ENCODE data around the gene C14orf39.
"Not testable (repeated sequence)": the region's sequence is repeated elsewhere in the genome, so short reads cannot be mapped to it uniquely, and the experiment has no call there.

Gene C14orf39

DNA sequence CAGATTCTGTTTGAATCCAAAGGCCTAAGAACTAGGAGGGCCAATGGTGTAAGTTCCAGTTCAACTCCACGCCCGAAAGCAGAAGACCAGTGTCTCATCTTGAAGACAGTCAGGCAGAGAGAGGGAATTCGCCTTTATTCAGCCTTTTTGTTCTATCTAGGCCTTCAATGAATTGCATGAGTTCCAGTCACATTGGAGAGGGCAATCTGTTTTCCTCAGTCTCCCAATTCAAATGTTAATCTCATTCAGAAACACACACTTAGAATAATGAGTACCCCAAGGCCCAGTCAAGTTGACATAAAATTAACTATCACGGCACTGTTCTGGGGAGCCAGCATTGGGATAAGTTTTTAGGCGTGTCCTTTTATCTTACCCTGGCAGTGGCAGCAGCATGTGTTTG, 65.8 kb downstream of the C14orf39 start:
- TF ChIP-seq, protein P1, sequence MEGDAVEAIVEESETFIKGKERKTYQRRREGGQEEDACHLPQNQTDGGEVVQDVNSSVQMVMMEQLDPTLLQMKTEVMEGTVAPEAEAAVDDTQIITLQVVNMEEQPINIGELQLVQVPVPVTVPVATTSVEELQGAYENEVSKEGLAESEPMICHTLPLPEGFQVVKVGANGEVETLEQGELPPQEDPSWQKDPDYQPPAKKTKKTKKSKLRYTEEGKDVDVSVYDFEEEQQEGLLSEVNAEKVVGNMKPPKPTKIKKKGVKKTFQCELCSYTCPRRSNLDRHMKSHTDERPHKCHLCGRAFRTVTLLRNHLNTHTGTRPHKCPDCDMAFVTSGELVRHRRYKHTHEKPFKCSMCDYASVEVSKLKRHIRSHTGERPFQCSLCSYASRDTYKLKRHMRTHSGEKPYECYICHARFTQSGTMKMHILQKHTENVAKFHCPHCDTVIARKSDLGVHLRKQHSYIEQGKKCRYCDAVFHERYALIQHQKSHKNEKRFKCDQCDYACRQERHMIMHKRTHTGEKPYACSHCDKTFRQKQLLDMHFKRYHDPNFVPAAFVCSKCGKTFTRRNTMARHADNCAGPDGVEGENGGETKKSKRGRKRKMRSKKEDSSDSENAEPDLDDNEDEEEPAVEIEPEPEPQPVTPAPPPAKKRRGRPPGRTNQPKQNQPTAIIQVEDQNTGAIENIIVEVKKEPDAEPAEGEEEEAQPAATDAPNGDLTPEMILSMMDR (conservative IDR thresholded peaks at IDR 0.05; ENCODE audit: low read depth, low read length), result no peak
- no peak overlapping the region for H3K9ac ChIP-seq
- no peaks in the 10 kb centered on the region for H3K27me3 ChIP-seq (ENCODE audit: insufficient read depth, low read depth)
- H3K36me3 ChIP-seq (ENCODE audit: insufficient read depth), result no peaks in the 10 kb centered on the region
- no peak overlapping the region for H3K4me3 ChIP-seq (IDR thresholded peaks at IDR 0.05; ENCODE audit: insufficient read depth, low read depth, low read length)
- no peak overlapping the region for H3K4me2 ChIP-seq
- H3K4me1 ChIP-seq (ENCODE audit: low read depth, poor library complexity, severe bottlenecking), result no peaks in the 10 kb centered on the region
- H3K79me2 ChIP-seq (ENCODE audit: insufficient read depth, low read depth), result no peaks in the 10 kb centered on the region
- H3K27ac ChIP-seq, result no peak overlapping the region
- no peaks in the 10 kb centered on the region for H4K20me1 ChIP-seq (ENCODE audit: insufficient read depth)
- no peak overlapping the region for H2AFZ ChIP-seq (ENCODE audit: low read depth)

DNA sequence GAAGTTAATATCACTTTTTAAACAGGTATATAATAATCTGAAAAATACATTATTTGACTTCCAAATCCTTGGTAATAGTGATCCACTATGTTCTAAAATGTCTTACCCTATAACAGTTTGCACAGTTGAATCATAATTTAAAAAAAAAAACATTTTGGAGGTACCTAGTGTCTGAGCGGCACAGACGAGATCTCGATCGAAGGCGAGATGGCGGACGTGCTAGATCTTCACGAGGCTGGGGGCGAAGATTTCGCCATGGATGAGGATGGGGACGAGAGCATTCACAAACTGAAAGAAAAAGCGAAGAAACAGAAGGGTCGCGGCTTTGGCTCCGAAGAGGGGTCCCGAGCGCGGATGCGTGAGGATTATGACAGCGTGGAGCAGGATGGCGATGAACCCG, 88.3 kb downstream of the C14orf39 start:
- not testable (repeated sequence) for H2AFZ ChIP-seq (ENCODE audit: low read depth); H3K79me2 ChIP-seq (ENCODE audit: insufficient read depth, low read depth); H3K27me3 ChIP-seq (ENCODE audit: insufficient read depth, low read depth); H4K20me1 ChIP-seq (ENCODE audit: insufficient read depth); H3K4me2 ChIP-seq; H3K36me3 ChIP-seq (ENCODE audit: insufficient read depth); H3K4me1 ChIP-seq (ENCODE audit: low read depth, poor library complexity, severe bottlenecking); H3K9ac ChIP-seq; H3K4me3 ChIP-seq (IDR thresholded peaks at IDR 0.05; ENCODE audit: insufficient read depth, low read depth, low read length); H3K27ac ChIP-seq

DNA sequence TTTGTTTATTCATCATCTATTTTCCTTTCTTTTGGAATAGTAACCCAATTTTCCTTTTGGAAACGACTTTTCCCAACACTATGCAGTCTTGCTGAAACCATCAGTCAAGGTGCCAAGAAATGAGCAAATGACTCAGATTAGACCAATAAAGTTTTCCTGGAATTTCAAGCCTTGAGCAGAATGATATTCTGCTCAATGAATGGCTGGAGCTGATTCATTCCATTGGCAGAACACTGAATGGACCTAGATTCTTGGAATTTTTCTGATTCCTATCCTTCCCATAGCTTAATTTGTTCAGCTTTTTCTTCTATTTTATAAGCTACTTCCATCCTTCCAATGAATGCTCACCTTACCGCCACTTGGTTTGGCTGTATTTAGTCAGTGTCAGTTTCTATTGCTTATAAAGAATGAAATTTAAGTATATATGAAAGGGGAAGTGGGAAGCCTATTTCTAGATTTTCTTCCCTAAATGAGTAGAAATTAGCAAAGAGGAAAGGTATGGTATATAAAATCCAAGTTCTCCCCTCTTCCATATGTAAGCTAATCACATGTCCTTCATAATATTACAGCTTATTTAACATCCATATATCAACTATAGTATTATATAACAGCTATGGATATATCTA, 89.0 kb downstream of the C14orf39 start:
- Histone ChIP-seq H3K4me1 (ENCODE audit: low read depth, poor library complexity, severe bottlenecking) (no peaks in the 10 kb centered on the region), H3K4me3 (IDR thresholded peaks at IDR 0.05; ENCODE audit: insufficient read depth, low read depth, low read length) (no peak overlapping the region), H3K4me2 (no peak overlapping the region), H4K20me1 (ENCODE audit: insufficient read depth) (no peaks in the 10 kb centered on the region), H3K27me3 (ENCODE audit: insufficient read depth, low read depth) (no peaks in the 10 kb centered on the region), H3K79me2 (ENCODE audit: insufficient read depth, low read depth) (no peaks in the 10 kb centered on the region), H3K36me3 (ENCODE audit: insufficient read depth) (no peaks in the 10 kb centered on the region), H3K27ac (no peak overlapping the region), H2AFZ (ENCODE audit: low read depth) (no peak overlapping the region), H3K9ac (no peak overlapping the region)
- TF ChIP-seq, protein P1 (conservative IDR thresholded peaks at IDR 0.05; ENCODE audit: low read depth, low read length), result no peak

Data from KMS-11 (cell line).